ENCODE data around the gene GHRH.

GRCh38 chr20:37230200-37230599 is 31.4 kb downstream of the GHRH start:
- TF ChIP-seq CTCF (IDR thresholded peaks at IDR 0.05) (no peak), EZH2 (IDR thresholded peaks at IDR 0.05; ENCODE audit: borderline replicate concordance, insufficient read depth, low read depth, low read length, poor library complexity, severe bottlenecking) (no peak)
